IPS DF 4.7 (cell line): Measurements from ENCODE around the gene LRTM2.

Experiments
- DNase-seq: peaks from one replicate; pipeline ENCODE4 v3.0.0-alpha.2; 2013; ENCODE audit warnings: low spot score; ENCODE audit errors: extremely low read depth

The LRTM2 gene

GRCh38 chr12:1864456-1864855 is 44.1 kb downstream of the LRTM2 start:
- DNase-seq = no peak

DNA sequence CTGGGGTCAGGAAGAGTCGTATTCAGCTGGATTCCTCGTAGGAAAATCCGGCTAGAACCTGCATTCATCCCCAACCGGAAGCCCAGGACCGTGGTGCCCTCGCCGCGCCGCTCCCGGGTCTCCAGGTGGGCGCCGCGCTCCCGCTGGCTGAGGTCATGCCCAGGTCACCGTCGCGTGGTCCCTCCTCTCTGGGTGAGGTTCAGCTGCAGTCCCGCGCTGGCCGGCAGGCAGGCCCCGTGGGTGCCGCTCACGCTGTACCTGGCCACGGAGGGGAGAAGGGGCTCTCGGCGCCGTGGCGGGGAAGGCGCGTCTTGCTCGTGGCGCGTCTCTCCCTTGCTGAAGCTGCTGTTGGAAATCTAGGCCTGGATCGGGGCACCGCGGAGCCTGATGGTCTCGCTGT is 44.5 kb downstream of the LRTM2 start:
- no peak for DNase-seq

GRCh38 chr12:1865284-1865866 is 45.0 kb downstream of the LRTM2 start:
- no peak for DNase-seq

DNA sequence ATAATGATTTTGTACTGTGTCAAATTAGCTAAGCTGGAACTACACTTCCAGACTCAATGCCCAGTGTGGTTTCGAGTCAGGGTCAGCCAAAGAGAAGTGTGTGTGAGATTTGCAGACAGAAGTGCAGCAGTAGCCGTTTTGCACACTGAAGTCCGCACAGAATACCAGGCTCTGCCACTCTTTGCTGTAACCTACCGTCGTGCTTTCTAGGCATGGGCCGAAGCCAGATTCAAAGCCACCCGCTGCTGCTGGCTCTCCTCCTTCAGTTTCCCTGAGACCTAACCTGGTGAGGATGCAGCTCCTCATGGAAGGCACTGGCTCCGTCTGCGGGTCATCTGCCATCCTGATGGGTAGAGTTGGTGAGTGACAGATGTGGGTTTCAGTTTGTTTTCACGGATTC is 48.8 kb downstream of the LRTM2 start:
- DNase-seq = no peak

GRCh38 chr12:1870086-1870485 is 49.7 kb downstream of the LRTM2 start:
- no peak for DNase-seq

DNA sequence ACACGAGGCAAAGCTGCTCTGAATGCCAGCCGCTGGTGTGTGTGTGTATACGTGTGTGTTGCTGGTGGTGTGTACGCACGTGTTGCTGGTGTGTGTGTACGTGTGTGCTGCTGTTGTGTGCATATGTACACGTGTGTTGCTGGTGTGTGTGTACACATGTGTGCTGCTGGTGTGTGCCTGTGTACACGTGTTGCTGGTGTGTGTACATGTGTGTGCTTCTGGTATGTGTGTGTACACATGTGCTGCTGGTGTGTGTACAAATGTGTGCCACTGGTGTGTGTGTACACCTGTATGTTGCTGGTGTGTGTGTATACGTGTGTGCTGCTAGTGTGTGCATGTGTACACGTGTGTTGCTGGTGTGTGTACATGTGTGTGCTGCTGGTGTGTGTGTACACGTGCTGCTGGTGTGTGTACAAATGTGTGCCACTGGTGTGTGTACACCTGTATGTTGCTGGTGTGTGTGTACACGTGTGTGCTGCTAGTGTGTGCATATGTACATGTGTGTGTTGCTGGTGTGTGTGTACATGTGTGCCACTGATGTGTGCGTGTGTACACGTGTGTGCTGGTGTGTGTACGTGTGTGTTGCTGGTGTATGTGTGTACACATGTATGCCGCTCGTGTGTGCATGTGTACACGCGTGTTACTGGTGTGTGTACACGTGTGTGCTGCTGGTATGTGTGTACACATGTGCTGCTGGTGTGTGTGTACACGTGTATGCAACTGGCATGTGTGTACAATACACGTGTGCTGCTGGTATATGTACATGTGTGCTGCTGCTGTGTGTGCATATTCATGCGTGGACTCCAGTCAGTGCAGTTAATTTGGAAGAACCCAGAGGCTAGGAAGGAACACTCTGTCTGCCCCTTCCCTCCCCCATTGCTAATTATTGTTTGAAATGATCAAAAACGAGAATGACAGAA is 50.9 kb downstream of the LRTM2 start:
- DNase-seq = no peak

DNA sequence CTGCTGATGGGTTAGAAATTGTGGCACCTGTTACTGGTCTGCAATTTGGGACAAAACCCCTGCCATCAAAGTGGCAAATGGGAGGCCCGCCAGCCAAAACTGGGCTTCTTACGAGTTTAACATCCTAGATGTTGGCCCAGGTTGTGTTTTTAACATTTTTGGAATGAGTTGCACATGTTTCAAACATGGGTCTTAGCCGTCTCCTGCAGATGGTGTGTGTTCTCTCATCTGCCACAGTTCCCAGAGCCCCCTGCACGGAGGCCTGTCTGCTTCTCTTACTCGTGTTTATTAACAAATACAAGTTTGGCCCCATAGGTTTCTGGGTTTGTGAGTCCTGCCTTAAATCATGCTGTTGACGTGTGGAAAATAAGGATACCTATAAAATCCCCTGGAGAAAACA is 51.6 kb downstream of the LRTM2 start:
- DNase-seq = no peak

- no peak for DNase-seq
These were observed 52.1 kb downstream of the LRTM2 start for GRCh38 chr12:1872448-1872847.

DNA sequence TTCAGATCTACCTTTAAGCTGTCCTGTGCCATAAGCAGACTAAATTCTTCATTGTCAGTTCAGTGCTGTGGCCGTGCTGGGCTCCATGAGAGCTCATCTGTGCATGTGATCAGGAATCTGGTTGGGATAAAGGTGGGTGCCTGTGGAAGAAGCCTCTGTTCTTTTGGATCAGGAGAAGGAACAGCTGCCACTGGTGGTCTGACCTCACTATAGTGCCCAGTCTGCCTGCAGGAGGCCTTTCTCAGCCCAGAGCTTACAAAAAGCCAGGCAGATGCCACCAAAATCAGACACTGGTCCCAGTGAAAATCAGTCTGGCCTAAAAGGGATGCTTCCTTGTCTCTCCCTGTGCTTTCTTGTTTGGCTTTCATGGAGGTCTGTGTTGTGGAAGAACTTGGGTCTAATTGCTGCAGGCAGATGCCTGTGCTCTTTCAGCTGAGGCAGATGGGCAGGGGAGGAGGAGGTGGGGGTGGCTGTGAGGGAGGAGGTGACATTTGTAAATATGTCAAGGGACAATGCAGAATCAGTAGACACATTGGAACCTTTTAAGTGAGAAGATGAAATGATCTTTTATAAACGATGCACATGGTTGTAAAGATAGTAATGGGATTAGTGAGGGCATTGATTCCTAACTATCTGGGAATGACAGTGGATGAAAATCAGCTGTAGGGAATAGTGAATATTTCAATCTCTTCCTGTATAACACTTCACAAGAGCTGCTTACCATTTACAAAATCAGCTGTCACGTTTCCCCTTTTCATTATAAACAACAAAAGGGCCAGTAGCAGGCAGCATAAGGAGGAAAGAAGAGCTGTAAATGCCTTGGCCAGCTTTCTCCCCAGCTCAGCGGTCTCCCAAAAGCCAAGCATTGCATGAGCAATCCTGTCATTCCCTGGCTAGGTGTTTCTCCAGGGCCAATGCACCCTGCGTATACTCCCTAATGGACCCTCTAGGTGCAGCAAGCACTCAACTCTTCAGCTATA is 53.5 kb downstream of the LRTM2 start:
- DNase-seq = no peak

GRCh38 chr12:1875608-1876007 is 55.2 kb downstream of the LRTM2 start:
- DNase-seq = no peak

DNA sequence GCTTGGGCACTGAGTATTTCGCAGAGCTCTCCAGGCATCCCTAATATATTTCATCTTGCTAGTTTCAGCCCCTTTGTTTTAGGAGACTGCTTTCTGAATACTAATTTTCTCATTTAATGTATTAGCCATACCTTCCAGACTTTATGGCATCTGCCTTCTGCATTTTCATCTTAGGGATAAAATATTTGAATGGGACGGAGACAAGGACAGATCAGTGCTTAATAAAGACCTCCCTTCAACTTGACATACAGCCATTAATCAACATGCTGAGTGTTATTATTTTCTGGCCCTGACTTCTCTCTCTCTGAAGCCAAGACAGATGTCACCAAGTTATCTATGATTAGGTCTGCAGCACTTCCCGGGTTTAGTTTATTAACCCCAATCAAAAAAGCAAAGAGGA is 55.7 kb downstream of the LRTM2 start:
- DNase-seq = no peak

- DNase-seq = no peak
These were observed 57.0 kb downstream of the LRTM2 start for GRCh38 chr12:1877169-1877878.

DNA sequence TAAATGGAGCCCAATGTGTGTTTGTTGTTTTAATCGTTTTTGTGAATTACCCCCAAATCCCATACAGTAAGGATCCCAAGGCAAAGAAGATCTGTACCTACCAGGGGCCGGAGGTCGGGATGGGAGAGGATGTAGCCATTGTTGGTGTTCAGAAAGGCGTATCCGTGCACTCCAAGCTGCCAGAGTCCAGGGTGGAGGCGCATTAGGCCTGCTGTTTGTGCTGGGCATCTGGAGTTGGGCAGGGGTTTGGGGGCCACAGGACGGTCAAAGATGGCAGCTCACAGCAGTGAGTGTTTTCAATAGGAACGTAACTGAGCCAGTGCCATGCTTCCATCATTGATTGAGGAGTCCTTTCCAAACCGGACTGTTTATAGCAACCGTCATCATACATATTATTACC is 57.8 kb downstream of the LRTM2 start:
- no peak for DNase-seq

DNA sequence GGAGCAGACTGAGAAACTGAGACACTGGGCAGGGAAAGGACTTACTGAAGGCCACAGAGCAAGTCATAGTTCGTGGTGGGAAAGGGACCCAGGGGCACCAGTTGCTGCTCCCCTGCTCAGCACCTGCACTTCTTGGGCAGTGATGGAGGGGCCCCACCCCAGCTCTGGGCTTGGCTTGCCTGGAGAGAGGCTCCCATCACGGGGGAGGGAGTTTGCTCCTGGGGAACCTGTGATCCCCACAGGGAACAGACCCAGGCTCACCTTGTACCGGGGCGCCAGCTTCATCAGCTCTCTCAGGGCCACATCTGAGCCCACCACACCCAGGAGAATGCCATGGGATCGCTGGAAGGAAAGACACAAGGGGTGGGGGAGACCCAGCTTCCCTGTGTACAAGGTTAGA is 58.3 kb downstream of the LRTM2 start:
- DNase-seq = no peak

GRCh38 chr12:1879633-1880032 is 59.3 kb downstream of the LRTM2 start:
- DNase-seq = no peak

DNA sequence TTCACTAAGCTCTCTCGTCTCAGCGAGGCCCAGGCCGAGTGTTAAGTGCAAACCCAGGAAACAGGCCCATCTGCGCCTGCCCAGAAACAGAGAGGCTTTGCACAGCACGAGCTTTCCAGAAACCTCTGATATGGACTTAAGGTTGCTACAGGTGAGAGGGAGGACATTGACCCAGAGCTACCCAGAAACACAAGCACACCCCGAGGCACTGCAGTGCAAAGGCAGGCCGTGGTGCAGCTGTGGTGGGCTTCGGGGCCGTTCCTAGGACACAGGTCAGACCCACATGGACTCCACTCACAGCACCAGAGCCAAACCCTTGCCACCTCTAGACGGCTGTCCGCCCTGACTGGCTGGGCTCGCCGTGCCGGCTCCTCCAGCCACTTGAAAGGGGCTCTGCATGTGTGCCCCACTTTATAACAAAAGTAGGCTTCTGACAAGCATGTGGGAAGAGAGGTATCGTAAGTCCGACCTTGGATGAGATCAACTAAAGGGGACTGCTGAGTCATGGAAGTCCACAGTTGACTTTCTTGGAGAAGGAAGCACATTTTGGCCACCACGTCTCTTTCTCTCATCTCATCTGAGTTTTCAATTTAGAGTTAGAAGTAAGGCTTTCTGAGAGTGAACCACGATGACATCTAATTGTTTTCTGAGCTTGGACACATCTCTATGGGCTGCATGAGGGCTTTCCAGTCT is 59.9 kb downstream of the LRTM2 start:
- no peak for DNase-seq

DNA sequence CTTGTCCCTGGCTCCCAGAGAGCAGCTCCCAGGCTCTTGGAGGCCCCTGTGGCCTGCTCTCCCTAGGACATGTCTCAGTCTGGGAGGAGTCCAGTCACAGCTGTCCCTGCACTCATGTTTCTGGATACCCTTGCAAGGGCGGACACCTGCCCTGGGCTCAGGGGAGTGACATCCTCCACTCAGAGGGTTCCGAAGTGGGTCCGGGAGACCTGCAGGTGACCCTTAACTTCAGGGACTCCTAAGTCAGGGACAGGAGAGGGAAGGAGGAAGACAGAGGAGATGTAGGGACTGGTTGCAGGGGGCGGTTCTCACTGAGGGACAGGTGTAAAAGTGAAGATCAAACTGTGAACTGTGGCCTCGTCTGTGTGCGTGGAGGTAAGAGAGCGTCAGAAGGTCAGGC is 60.5 kb downstream of the LRTM2 start:
- DNase-seq = no peak

- no peak for DNase-seq
These were observed 60.9 kb downstream of the LRTM2 start for GRCh38 chr12:1881301-1881700.

- no peak for DNase-seq
These were observed 61.6 kb downstream of the LRTM2 start for GRCh38 chr12:1881936-1882335.

DNA sequence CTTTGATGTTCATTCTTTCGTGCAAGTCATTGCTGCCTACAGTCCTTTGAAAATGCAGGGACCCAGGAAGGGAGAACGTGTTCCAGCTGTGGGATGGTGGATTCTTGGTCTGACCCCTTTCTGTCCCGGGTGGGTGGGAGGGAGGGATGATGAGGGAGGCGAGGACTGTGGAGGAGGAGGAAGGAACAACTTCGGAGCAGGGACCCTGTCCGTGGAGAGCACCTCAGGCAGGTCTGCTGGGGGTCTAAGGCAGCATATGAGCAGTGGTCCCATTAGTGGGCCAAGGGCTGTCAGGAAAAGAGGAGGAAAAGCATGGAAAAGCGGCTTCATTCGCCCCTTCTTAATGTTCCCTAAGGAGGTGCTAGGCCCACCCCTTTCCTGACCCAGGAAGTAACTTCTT is 62.0 kb downstream of the LRTM2 start:
- no peak for DNase-seq
